ENCODE data around the gene SLC7A7. TPM values are rescaled to one million over a fixed set of nuclear protein-coding genes. Genes with fewer than 3 reads are reported as not detected.

The SLC7A7 gene
- total RNA-seq, 4 donors from 2014 or later, result 0.68 to 5.3 (median 2.2) TPM

DNA sequence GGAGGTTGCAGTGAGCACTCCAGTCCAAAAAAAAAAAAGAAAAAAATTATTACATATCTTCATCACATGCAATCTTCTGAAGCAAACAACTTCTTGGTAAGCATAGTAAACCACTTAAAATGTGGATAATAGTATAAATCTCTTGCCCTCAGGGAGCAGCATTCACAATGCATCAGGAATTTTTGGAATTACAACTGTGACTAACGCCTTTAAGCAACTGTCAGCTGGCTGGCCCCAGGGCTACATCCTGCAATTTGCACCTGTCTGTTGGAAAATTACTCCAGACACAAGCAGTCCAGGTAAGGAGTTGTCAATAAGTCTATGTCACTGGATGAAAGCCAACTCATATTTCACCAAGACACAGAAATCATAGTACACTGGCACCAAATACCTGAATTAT, 5.5 kb upstream of the SLC7A7 start:
- no peak for DNase-seq
- ATAC-seq, result no peak
- Histone ChIP-seq H3K36me3 (no peaks in the 10 kb centered on the region), H3K4me3 (no peak overlapping the region), H3K27me3 (peaks cover 0 to 2% (median 0%) of the 10 kb centered on the region in 3 donors), H3K9me3 (no peaks in the 10 kb centered on the region), H3K4me1 (peaks cover 6 to 11% of the 10 kb centered on the region in 2 donors), H3K27ac (no peak overlapping the region)
- TF ChIP-seq, protein P1, sequence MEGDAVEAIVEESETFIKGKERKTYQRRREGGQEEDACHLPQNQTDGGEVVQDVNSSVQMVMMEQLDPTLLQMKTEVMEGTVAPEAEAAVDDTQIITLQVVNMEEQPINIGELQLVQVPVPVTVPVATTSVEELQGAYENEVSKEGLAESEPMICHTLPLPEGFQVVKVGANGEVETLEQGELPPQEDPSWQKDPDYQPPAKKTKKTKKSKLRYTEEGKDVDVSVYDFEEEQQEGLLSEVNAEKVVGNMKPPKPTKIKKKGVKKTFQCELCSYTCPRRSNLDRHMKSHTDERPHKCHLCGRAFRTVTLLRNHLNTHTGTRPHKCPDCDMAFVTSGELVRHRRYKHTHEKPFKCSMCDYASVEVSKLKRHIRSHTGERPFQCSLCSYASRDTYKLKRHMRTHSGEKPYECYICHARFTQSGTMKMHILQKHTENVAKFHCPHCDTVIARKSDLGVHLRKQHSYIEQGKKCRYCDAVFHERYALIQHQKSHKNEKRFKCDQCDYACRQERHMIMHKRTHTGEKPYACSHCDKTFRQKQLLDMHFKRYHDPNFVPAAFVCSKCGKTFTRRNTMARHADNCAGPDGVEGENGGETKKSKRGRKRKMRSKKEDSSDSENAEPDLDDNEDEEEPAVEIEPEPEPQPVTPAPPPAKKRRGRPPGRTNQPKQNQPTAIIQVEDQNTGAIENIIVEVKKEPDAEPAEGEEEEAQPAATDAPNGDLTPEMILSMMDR (IDR thresholded peaks at IDR 0.05 in 4 of 5, conservative IDR thresholded peaks at IDR 0.05 in 1 of 5), result no peak
- TF ChIP-seq POLR2A (IDR thresholded peaks at IDR 0.05), result no peak
- in situ Hi-C loops (cut with MboI; ENCODE audit: low sequenced_read_pairs in 4 of 4), result loop anchor here in 1 of 4 donors (5.0 kb wide), 1 partner anchor 37 kb away; no protein-coding TSS in a partner anchor
- intact Hi-C loops (cut with DNase I; ENCODE audit: low total_unique reads), result no loop called here

DNA sequence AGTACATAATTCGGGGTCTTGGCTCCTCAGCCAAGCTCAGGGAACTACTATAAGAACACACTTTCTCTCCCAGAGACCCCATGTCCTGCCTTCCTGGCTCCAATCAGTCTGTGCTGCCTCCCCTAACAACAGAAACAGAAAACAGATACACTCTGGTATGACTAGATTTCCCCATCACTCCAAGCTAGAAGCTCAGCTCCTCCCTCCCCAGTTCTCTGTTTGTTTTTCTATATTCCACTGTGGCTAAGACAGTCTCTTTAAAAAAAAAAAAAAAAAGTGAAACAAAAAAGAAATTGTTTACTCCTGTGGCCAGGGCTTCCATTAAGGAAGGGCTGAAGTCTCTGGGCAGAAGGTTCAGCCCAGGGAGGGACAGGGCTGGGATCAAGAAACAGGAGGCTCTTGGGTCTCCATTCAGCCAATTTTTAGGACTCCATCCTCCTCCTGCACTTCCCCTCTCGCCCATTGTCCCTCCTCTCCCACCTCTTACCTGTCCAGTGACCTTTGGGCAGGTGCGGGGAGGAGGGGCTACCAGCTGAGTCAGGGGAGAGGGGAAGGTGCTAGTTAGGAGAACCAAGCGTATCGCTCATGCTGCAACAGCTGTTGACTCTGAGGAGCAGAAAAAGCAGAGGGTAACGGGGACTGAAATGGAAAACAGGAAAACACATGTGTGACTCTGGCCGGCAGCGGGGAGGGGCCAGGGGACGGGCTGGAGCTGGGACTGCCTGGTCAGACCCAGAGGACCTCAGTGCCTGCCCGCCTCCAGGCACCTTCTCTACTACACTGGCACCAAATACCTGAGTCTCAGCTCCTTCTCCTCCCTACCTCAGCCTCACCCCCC, 4.1 kb upstream of the SLC7A7 start:
- Histone ChIP-seq H3K4me3 (peak overlapping the region; percentile 22 to 39 (median 36)), H3K27me3 (peaks cover 0 to 2% (median 0%) of the 10 kb centered on the region in 3 donors), H3K4me1 (peaks cover 6 to 11% of the 10 kb centered on the region in 2 donors), H3K27ac (peak overlapping the region; percentile 14 to 50 (median 30)), H3K36me3 (no peaks in the 10 kb centered on the region), H3K9me3 (no peaks in the 10 kb centered on the region)
- in situ Hi-C loops (cut with MboI; ENCODE audit: low sequenced_read_pairs in 4 of 4), result no loop called here
- ATAC-seq (no peak), DNase-seq (no peak)
- intact Hi-C loops (cut with DNase I; ENCODE audit: low total_unique reads), result no loop called here
- TF ChIP-seq POLR2A (IDR thresholded peaks at IDR 0.05), result no peak
- TF ChIP-seq, protein P1 (IDR thresholded peaks at IDR 0.05 in 4 of 5, conservative IDR thresholded peaks at IDR 0.05 in 1 of 5), result no peak

DNA sequence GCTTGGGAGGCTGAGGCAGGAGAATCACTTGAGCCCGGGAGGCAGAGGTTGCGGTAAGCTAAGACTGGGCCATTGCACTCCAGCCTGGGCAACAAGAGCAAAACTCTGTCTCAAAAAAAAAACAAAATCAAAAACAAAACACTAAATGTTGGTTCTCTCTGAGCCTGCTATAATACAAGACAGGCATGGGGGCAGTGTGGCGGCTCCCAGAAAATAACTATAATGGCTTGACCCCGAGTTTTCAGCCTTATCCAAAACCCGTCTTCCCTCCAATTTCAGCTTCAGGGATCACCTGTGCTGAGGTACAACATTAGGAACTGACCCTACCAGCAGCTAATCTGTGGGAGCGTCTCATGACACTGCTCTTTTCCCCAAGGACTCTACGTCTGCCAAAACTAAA, 862 bp downstream of the SLC7A7 start:
- in situ Hi-C loops (cut with MboI; ENCODE audit: low sequenced_read_pairs in 4 of 4) (no loop called here), intact Hi-C loops (cut with DNase I; ENCODE audit: low total_unique reads) (no loop called here)
- H3K9me3 ChIP-seq, result no peaks in the 10 kb centered on the region
- ATAC-seq, result no peak
- H3K4me3 ChIP-seq, result no peak overlapping the region
- TF ChIP-seq, protein P1 (IDR thresholded peaks at IDR 0.05 in 4 of 5, conservative IDR thresholded peaks at IDR 0.05 in 1 of 5), result no peak
- TF ChIP-seq POLR2A (IDR thresholded peaks at IDR 0.05), result no peak
- no peaks in the 10 kb centered on the region for H3K27me3 ChIP-seq
- no peak overlapping the region for H3K27ac ChIP-seq
- DNase-seq, result no peak
- H3K36me3 ChIP-seq, result no peaks in the 10 kb centered on the region
- H3K4me1 ChIP-seq, result no peaks in the 10 kb centered on the region

DNA sequence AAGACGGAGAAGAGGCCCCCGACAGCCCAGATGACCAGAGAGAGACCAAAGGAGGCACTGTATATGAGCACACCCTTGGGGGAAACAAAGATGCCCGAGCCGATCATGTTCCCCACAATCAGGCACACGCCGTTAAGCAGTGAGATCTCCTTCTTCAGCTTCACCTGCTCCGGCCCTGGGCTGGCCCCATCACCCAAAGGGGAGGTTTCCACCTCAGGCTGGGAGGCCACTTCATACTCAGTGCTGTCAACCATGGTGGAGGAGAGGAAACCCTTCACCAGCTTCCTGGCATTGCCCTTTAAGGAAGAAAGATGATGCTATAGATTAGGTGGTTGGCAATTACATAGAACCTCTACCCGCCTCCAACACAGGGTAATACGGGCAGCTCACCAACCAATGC, 2.1 kb downstream of the SLC7A7 start:
- TF ChIP-seq POLR2A (IDR thresholded peaks at IDR 0.05), result no peak
- TF ChIP-seq, protein P1 (IDR thresholded peaks at IDR 0.05 in 4 of 5, conservative IDR thresholded peaks at IDR 0.05 in 1 of 5), result no peak
- Histone ChIP-seq H3K9me3 (no peaks in the 10 kb centered on the region), H3K4me3 (no peak overlapping the region), H3K27me3 (no peaks in the 10 kb centered on the region), H3K27ac (no peak overlapping the region), H3K4me1 (no peaks in the 10 kb centered on the region), H3K36me3 (no peaks in the 10 kb centered on the region)
- in situ Hi-C loops (cut with MboI; ENCODE audit: low sequenced_read_pairs in 4 of 4), result no loop called here
- no peak for DNase-seq
- intact Hi-C loops (cut with DNase I; ENCODE audit: low total_unique reads), result no loop called here
- no peak for ATAC-seq

Data from gastrocnemius medialis (tissue), 4 donors.